ENCODE data around the gene CLTA. TPM values are rescaled to one million over a fixed set of nuclear protein-coding genes. Genes with fewer than 3 reads are reported as not detected.

CLTA gene
- total and polyA plus RNA-seq, 2 of the 8 experiments (the other 6 are each of a cell fraction or from before 2014, with no cell fraction given) = 137 to 236 TPM

- no peak overlapping the region for H4K91ac ChIP-seq (replicated peaks; ENCODE audit: insufficient read length, low read length)
- no peak overlapping the region for H3K56ac ChIP-seq (replicated peaks; ENCODE audit: insufficient read length, low read depth, low read length)
- H3K27me3 ChIP-seq (replicated peaks in 1 of 4; ENCODE audit: control insufficient read depth in 3 of 4, extremely low read depth in 1 of 4, insufficient read depth in 3 of 4, low read length in 3 of 4) = no peaks in the 10 kb centered on the region
- ChIA-PET POLR2A (ENCODE audit: partially characterized antibody) (interaction anchor here (1.0 kb wide), 1 partner anchor 73 kb away, joined by 3 read pairs; no protein-coding TSS in a partner anchor), CTCF (ENCODE audit: partially characterized antibody) (interaction anchor here (0.6 to 1.2 kb wide), 2 partner anchors 79 to 83 kb away, joined by 3 read pairs; no protein-coding TSS in a partner anchor)
- 0 out of 2 replicates have a peak overlapping the region, but pooled peaks have one; percentile 39 for H2AFZ ChIP-seq (ENCODE audit: low read length)
- no peak overlapping the region for H3K27ac ChIP-seq (ENCODE audit: low read depth, low read length)
- peak overlapping the region; percentile 57; the same call in 1 of the 2 replicates for H4K8ac ChIP-seq (ENCODE audit: extremely low read depth, insufficient read depth, low read length)
- H2BK12ac ChIP-seq (ENCODE audit: low read depth, low read length) = no peak overlapping the region
- no peaks in the 10 kb centered on the region for H3K36me3 ChIP-seq (ENCODE audit: control insufficient read depth in 2 of 4, insufficient read depth in 4 of 4, low read length in 3 of 4)
- no peak overlapping the region for H2BK20ac ChIP-seq (ENCODE audit: low read length)
- H2BK5ac ChIP-seq (ENCODE audit: low read depth, low read length) = no peak overlapping the region
- DNase-seq (ENCODE audit: low read depth in 1 of 2, low spot score in 2 of 2) (no peak), FAIRE-seq (no peak)
- H2AK5ac ChIP-seq (ENCODE audit: low read depth, low read length) = no peak overlapping the region
- no peaks in the 10 kb centered on the region for H3K4me1 ChIP-seq (replicated peaks in 1 of 4; ENCODE audit: control insufficient read depth in 3 of 4, insufficient read depth in 4 of 4, low read length in 3 of 4)
- no peak overlapping the region for H2BK120ac ChIP-seq (replicated peaks; ENCODE audit: low read depth, low read length)
- H3K79me1 ChIP-seq (ENCODE audit: low read depth, low read length) = no peaks in the 10 kb centered on the region
- no peak overlapping the region for H3K4me3 ChIP-seq (ENCODE audit: extremely low read depth in 1 of 4, insufficient read depth in 2 of 4, low read depth in 3 of 4, low read length in 4 of 4)
- WGBS, 2 experiments (ENCODE audit: extremely low coverage in 1 of 2, insufficient coverage in 1 of 2, insufficient read length in 1 of 2, insufficient replicate concordance in 2 of 2, low coverage in 1 of 2, low lambda C conversion rate in 2 of 2, missing lambda C conversion rate in 1 of 2) = 77% methylated on average over 3 of the region's 3 CpGs; no CpG with 5 or more reads in 1 of the 2 experiments
- 0 out of 7 replicates have a peak overlapping the region, but pooled peaks of 1 of the 4 experiments have one; percentile 20 for H3K9ac ChIP-seq (replicated peaks in 1 of 4; ENCODE audit: extremely low read depth in 1 of 4, low read depth in 3 of 4, low read length in 3 of 4)
- no peaks in the 10 kb centered on the region for H3K79me2 ChIP-seq (ENCODE audit: control insufficient read depth in 1 of 2, insufficient read depth in 2 of 2, low read length in 2 of 2)
- H3K4me2 ChIP-seq (ENCODE audit: insufficient read depth in 1 of 2, low read depth in 2 of 2, low read length in 2 of 2) = no peak overlapping the region
- H3K14ac ChIP-seq (ENCODE audit: insufficient read length) = no peak overlapping the region
- no peaks in the 10 kb centered on the region for H4K20me1 ChIP-seq (replicated peaks in 1 of 2; ENCODE audit: control insufficient read depth in 1 of 2, insufficient read depth in 2 of 2, low read length in 2 of 2)
- H2BK15ac ChIP-seq (ENCODE audit: low read length) = no peak overlapping the region
- no peaks in the 10 kb centered on the region for H3K9me3 ChIP-seq (ENCODE audit: insufficient read depth in 2 of 2, low read depth in 1 of 2, low read length in 1 of 2)
- H3K23me2 ChIP-seq (ENCODE audit: low read depth, low read length) = no peaks in the 10 kb centered on the region
- H3K4ac ChIP-seq (replicated peaks; ENCODE audit: insufficient read length, low read depth, low read length) = no peak overlapping the region
- no peak overlapping the region for H4K5ac ChIP-seq (ENCODE audit: insufficient read length, low read depth, low read length)
- no peak overlapping the region for H3K18ac ChIP-seq (ENCODE audit: extremely low read depth, low read length)
- H3K23ac ChIP-seq (ENCODE audit: insufficient read length) = no peak overlapping the region
- TF ChIP-seq CBX8 (IDR thresholded peaks at IDR 0.05; ENCODE audit: borderline replicate concordance, low read depth, low read length) = no peak
- TF ChIP-seq, protein P1, sequence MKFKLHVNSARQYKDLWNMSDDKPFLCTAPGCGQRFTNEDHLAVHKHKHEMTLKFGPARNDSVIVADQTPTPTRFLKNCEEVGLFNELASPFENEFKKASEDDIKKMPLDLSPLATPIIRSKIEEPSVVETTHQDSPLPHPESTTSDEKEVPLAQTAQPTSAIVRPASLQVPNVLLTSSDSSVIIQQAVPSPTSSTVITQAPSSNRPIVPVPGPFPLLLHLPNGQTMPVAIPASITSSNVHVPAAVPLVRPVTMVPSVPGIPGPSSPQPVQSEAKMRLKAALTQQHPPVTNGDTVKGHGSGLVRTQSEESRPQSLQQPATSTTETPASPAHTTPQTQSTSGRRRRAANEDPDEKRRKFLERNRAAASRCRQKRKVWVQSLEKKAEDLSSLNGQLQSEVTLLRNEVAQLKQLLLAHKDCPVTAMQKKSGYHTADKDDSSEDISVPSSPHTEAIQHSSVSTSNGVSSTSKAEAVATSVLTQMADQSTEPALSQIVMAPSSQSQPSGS (IDR thresholded peaks at IDR 0.05; ENCODE audit: low read length) = no peak
- TF ChIP-seq USF2 (IDR thresholded peaks at IDR 0.05; ENCODE audit: low read length) = no peak
- TF ChIP-seq JUN (IDR thresholded peaks at IDR 0.05; ENCODE audit: low read depth, low read length) = no peak
- TF ChIP-seq KDM4A (IDR thresholded peaks at IDR 0.05; ENCODE audit: low read depth, low read length, severe bottlenecking) = no peak
- TF ChIP-seq BACH1 (IDR thresholded peaks at IDR 0.05; ENCODE audit: low read length) = no peak
- TF ChIP-seq, protein P2, sequence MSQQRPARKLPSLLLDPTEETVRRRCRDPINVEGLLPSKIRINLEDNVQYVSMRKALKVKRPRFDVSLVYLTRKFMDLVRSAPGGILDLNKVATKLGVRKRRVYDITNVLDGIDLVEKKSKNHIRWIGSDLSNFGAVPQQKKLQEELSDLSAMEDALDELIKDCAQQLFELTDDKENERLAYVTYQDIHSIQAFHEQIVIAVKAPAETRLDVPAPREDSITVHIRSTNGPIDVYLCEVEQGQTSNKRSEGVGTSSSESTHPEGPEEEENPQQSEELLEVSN (IDR thresholded peaks at IDR 0.05) = no peak
- no peak for TF ChIP-seq PHF8 (conservative IDR thresholded peaks at IDR 0.05; ENCODE audit: low read depth, low read length)
- TF ChIP-seq EZH2 (IDR thresholded peaks at IDR 0.05; ENCODE audit: low read depth, low read length, severe bottlenecking) = no peak
- no peak for TF ChIP-seq SAP30 (IDR thresholded peaks at IDR 0.05; ENCODE audit: insufficient read depth, insufficient replicate concordance, low read length)
Observed at GRCh38 chr9:36174731-36175130, 16.0 kb upstream of the CLTA start.

Data from H1 (cell line).